NCI-H2107 (cell line): ENCODE data around the gene SLC25A33.
"Not testable (repeated sequence)": the region's sequence is repeated elsewhere in the genome, so short reads cannot be mapped to it uniquely, and the experiment has no call there.

Experiments
- DNase-seq: peaks from one replicate; lab custom pipeline; 2025; lab: John Stamatoyannopoulos, UW

The SLC25A33 gene

GRCh38 chr1:9539165-9539828, at the start of gene SLC25A33:
Gene SLC25A33, plus strand, starts transcription at chr1:9539465. Its CDS starts 227 bp downstream, at chr1:9539692.
- peak; percentile 41 for DNase-seq

- DNase-seq, result no peak
Observed at GRCh38 chr1:9490605-9491339, 48.5 kb upstream of the SLC25A33 start.

DNA sequence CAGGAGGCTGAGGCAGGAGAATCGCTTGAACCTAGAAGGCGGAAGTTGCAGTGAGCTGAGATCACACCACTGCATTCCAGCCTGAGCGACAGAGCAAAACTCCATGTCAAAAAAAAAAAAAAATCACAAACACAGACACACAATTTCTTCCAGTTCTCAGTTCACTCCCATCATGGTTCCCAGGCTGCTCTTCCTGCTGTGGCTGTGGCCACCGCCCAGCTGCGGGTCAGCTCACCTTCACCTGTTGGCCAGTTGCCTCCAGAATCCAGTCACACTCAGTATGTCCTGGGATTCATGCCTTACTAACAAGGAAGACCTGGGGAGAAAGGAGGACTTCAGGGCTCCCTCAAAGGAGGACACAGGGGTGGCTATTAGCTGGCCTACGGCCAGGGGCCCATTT, 45.9 kb upstream of the SLC25A33 start:
- no peak for DNase-seq

GRCh38 chr1:9494936-9495758, 44.1 kb upstream of the SLC25A33 start:
- DNase-seq, result no peak

DNA sequence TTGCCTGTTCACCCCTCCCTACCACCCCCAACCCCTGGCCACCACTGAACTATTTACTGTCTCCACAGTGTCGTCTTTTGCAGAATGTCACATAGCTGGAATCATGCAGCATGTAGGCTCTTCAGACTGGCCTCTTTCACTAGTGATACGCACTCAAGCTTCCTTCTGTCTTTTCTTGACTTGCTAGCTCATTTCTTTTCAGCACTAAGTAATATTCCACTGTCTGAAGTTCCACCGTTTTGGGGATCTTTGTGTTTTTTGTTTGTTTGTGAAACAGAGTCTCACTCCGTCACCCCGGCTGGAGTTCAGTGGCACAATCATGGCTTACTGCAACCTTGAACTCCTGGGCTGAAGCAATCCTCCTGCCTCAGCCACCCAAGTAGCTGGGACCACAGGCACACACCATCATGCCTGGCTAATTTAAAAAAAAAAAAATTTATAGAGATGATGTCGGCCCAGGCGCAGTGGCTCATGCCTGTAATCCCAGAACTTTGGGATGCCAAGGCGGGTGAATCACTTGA, 43.4 kb upstream of the SLC25A33 start:
- no peak for DNase-seq

- DNase-seq, result no peak
Observed at GRCh38 chr1:9500756-9501754, 38.2 kb upstream of the SLC25A33 start.

DNA sequence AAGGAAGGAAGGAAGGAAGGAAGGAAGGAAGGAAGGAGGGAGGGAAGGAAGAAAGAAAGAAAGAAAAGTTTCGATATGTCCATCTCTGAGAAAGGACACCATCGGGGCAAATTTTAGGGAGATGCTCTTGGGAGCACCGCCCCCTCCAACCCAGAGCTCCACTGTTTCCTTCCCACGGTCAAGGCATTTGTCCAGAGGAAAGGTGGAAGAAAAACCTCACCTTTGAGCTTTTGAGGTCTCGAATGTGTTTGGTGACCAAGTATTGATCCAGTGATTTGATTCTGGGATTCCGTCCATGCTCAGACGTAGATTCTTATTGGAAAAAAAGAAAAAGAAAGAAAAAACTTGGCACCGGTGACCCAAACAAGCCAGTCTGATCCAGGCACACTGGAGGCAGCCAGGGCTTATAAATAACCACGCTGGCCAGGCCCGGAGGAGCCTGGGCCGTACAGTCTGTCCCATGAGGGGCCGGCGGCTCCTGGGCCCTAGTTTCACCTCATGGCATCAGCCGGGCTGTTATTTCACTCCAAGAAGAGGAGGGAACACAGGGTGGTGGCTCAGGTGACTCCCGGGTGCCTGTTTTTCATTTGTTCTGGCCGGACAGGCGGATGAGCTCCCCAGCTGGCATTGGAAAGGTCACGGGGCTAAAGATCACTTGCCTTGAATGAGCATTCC, 36.1 kb upstream of the SLC25A33 start:
- no peak for DNase-seq

DNA sequence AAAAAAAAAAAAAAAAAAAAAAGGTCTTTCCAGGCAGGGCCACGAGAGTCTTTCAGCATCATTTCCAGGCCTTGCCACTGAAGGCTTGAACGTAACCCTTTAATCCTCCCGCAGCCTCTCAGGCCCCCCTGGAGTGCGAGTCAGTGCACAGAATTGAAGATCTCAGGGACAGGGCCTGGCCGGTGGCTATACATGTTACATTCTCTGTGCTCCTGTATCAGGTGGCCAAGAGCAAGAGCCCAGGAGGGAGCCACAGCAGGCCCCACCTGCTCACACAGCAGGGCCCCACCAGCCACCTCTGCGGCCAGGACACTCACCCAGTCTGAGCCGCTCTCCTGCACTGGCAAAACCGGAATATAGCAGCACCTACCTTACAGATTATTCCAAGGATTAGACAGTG, 34.1 kb upstream of the SLC25A33 start:
- DNase-seq, result no peak

DNA sequence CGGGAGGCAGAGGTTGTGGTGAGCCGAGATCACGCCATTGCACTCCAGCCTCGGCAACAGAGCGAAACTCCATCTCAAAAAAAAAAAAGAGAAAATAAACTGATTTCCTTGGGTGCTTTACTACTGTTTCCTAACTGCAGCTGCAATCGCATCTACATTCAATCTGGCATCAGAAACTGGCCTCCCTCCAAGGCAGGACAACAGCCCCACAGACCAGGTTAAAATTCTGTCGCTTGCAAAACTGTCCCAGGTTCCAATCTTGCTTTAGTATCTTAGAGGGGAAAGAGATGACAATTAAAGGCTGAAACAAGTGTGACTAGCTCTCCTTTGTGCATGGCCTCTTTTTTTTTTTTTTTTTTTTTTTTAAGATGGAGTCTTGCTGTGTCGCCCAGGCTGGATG, 32.4 kb upstream of the SLC25A33 start:
- DNase-seq, result no peak

DNA sequence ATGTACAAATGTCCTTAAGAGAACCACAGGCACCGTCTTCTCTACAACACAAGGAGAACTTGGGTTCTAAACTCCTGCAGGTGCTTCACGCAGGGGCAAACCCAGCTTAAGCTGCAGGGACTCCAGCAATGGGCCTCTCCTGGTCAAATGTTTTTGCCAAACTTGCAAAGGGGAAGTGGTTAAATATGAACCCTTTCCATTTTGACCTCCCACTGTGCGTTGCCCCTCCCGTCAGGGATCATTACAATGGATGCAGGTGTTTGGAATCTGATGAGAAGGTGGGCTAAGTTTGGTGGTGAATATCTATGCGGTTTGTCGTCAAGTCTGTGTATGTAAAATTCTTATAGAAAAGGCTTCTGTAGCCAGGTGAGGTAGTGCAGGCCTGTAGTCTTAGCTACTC, 29.1 kb upstream of the SLC25A33 start:
- no peak for DNase-seq

- DNase-seq, result not testable (repeated sequence)
Observed at GRCh38 chr1:9515550-9515949, 23.7 kb upstream of the SLC25A33 start.

- DNase-seq, result no peak
Observed at GRCh38 chr1:9518454-9518998, 20.7 kb upstream of the SLC25A33 start.

- DNase-seq, result no peak
Observed at GRCh38 chr1:9520411-9520810, 18.9 kb upstream of the SLC25A33 start.

GRCh38 chr1:9529190-9529589, 10.1 kb upstream of the SLC25A33 start:
- DNase-seq, result no peak

GRCh38 chr1:9530320-9530719, 8.9 kb upstream of the SLC25A33 start:
- DNase-seq, result no peak

GRCh38 chr1:9534953-9535352, 4.3 kb upstream of the SLC25A33 start:
- DNase-seq, result no peak

DNA sequence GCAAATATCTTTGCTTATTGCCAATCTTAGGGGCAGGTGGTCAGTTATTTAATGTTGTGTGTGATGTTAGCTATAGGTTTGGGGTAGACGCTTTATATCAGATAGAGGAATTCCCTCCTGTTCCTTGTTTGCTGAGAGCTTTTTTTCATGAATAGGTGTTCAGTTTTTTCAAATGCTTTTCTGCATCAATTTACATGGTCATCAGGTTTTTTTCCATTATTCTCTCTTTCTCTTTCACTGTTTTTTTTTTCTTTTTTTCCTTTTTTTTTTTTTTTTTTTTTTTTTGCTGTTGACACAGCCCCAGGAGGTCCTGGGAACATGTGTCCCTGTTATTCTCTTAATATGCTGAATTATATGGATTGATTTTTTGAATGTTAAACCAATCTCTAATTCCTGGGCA, 3.0 kb upstream of the SLC25A33 start:
- no peak for DNase-seq

GRCh38 chr1:9537863-9538668, 1.2 kb upstream of the SLC25A33 start:
- no peak for DNase-seq

- DNase-seq, result no peak
Observed at GRCh38 chr1:9538669-9539164, 548 bp upstream of the SLC25A33 start.
